H54 (cell line): ENCODE results near the gene C4orf54.

ENCODE experiments used
- DNase-seq: peaks from one replicate; pipeline ENCODE4 v3.0.0; 2011; ENCODE audit warnings: low spot score, mixed read lengths; ENCODE audit not compliant: insufficient read length
- FAIRE-seq: peaks from 3 replicates; lab custom pipeline; 2011; peaks lifted over from hg19 to GRCh38; lab: Jason Lieb, UNC
- POLR2A ChIP-seq: IDR thresholded peaks from 2 replicates; pipeline ENCODE4 v1.6.1; 2011; ENCODE audit warnings: low read depth, mild to moderate bottlenecking, low read length

The C4orf54 gene

DNA sequence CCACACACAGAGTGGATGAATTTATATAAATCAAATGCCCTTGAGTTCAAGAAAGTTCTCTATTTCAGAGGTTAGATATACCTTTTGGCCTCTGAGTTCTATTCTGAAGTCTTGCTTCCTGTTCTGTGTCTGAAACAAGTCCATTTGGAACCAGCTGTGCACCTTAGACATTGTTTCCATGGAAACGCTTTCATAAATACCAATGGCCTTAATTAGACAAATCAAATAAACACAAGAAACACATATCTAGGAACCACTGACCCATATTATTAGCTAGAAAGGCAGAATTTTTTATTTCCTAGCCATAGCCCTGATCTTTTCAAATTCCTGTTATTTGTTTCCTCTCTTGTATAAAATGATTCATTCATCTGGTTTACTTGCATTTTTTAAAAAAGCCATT is 8.4 kb upstream of the C4orf54 start:
- DNase-seq (no peak), FAIRE-seq (no peak)
- TF ChIP-seq POLR2A = no peak

GRCh38 chr4:99664716-99665115 is 7.1 kb upstream of the C4orf54 start:
- FAIRE-seq = no peak
- no peak for DNase-seq
- TF ChIP-seq POLR2A = no peak

DNA sequence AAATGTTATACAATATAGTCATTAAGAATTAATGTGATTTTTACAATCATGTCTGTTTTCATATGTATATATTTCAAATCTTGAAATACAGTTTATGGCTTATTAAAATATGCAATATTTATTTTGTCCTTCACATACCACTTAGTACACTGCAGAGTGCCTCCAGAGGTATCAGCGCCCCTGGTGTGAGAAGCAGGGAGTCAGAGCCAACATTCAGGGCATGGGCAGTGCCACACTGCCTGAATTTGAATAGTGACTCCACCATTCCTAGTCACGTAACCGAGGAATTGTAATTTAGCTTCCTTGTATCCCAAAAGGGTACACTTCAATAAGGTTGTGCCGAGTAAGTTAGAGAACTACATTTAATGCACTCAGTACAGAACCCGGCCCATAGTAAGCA is 4.3 kb upstream of the C4orf54 start:
- TF ChIP-seq POLR2A = no peak
- DNase-seq (no peak), FAIRE-seq (no peak)

DNA sequence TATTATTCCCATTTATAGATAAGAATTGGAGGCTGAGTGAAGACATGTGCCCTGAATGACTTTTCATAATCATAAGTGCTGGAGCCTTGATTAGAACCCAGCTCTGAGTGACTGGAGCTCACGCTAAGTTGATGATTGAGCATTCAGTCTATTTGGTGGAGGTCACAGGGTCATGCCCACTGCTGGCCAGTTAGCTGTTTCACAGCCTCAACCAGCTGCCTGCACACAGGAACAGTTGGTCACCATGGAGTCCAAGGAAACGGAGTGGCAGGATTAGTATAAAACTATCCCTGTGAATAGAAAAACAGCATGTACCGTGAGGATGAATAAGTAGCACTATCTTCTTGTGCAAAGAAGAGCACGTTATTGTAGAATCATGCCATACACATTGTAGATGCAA is 1.0 kb upstream of the C4orf54 start:
- no peak for TF ChIP-seq POLR2A
- DNase-seq = no peak
- FAIRE-seq = no peak

GRCh38 chr4:99655308-99656081 is 2.1 kb downstream of the C4orf54 start:
- TF ChIP-seq POLR2A = no peak
- FAIRE-seq (no peak), DNase-seq (no peak)

DNA sequence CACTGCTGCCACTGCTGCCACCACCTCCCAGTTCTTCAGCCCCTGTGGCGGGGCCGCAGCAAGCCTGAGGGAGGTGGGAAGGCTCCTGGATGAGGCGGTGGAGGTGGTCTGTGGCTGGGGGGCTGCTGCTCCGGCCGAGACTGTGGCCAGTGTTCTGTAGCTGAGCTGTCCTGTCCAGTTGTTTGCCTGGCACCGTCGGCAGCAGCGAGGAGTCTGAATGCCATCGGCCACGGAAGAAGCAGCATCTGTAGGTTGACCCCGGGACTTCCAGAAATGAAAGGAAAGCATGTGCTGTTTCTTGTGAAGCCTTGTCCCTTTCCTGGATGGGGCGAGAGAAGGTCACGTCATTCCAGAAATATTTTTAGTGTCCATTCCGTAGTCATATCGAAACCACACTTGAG is 3.3 kb downstream of the C4orf54 start:
- FAIRE-seq (no peak), DNase-seq (no peak)
- TF ChIP-seq POLR2A = no peak

DNA sequence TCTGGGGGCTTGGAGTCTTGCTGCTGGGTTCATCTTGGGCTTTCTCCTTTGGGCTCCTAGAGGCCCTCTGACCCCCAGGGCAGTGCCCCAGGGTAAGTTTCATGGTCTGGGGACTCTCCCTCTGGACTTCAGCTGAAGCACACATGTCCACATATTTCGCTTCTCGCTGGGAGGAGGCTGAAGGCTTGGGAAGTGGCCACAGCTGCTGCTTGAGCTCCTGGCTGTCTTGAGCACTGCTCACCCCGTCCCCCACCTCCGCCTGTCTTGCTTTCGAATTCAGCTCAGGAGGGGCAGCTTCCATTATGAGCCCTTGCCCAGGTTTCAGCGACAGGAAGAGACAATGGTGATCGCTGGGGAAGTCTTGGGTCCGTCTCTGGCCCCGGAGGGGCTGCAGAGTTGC is 3.7 kb downstream of the C4orf54 start:
- TF ChIP-seq POLR2A = no peak
- no peak for DNase-seq
- FAIRE-seq = no peak

DNA sequence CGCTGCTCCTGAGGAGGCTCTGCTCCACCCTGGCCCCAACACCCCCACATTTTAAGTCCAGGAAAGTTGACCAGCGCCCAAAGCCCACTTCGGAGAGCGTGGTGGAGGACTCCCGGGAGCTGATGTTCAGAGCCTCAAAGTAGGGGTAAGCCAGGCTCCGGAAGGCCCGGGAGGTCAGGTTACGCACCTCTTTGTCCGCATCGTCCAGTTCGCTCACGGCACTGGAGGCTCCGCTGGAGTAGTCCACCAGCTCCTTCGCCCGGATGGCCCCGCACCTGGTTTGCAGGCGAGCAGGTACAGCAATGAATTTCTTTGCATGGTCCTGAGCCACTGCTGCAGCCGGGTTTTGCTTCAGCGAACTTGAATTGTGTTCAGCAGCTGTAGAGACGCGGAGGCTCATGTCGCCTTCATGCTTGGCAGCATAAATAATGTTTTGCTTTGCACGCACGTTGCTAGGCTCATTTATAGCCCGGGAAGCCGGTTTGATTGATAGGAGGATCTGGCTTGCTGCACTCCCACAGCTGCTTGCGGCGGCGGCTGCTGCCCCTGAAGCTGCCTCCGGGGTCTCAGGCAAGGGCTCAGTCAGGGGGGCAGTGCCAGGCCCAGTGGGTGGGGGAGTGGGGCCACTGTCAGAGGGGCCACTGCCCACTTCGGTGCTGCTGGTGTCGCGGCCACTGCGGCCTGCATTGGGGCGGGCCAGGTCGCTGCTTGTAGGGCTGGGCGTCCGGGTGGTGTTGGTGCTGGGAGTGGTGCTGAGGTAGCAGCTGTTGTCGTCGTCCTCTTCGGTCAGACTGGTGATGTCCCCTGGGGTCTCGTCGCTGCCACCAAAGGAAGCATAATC is 4.8 kb downstream of the C4orf54 start:
- DNase-seq = no peak
- TF ChIP-seq POLR2A = no peak
- no peak for FAIRE-seq

DNA sequence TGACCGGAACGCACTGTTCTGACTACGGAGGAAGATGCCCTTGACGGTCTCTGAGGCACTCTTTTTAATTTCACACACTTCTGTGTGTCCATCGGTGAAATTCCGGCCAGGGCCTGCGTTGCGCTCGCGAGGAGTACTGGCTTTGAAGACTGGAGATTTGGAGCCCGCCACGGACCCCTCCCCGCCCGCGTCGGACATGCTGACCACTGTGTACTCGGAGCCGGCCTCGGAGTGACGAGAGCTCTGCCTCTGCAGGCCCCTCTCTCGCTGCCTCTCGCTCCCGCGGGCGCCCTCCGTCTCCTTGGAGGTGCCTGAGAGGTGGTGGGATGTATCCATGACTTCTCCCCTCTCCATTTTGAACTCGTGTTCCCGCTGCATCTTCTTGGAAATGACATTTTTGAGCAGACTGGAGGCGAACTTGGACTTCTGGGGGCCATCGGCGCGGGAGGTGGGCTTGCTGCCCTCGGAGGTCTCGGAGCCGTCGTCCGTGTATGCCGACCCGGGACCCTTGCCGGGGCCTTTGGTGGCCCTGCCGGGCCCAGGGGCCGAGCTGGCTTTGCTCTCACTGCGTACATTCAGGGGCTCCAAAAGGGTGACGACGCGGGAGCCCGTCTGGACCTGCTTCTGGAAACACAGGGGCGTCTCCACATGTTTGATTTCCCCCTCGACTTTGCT is 5.7 kb downstream of the C4orf54 start:
- DNase-seq (no peak), FAIRE-seq (no peak)
- no peak for TF ChIP-seq POLR2A

GRCh38 chr4:99651016-99651769 is 6.4 kb downstream of the C4orf54 start:
- DNase-seq (no peak), FAIRE-seq (no peak)
- no peak for TF ChIP-seq POLR2A

- DNase-seq (no peak), FAIRE-seq (no peak)
- TF ChIP-seq POLR2A = no peak
Observed at GRCh38 chr4:99649778-99650177, 7.8 kb downstream of the C4orf54 start.

DNA sequence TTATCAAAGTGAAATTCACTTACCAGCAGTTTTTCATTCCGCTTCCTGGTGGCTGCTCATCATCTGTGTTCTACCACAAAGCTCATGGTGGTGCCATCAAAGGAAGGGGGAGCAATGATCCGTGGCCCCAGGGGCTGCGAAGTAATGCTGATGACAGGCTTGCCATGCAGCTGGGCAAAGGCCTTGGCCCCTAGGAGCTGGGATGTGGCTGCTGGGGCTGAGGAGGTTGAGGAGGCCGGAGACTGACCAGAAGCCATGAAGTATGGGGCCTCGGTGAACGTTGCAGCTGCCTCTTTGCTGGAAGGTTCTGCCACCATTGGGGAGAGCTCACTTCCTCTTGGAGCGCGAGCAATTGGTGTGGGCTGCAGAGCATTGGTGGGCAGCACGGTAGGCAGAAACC is 8.4 kb downstream of the C4orf54 start:
- DNase-seq = no peak
- no peak for FAIRE-seq
- no peak for TF ChIP-seq POLR2A

GRCh38 chr4:99648321-99648720 is 9.3 kb downstream of the C4orf54 start:
- TF ChIP-seq POLR2A = no peak
- FAIRE-seq = no peak
- no peak for DNase-seq
